Activated T-helper 17 cell treated with anti-CD3 and anti-CD28 coated beads, Interleukin-2, amount 50 U/mL, for 72 hours (primary cell): Measurements from ENCODE around the gene HDAC3. TPM values are rescaled to one million over a fixed set of nuclear protein-coding genes. Genes with fewer than 3 reads are reported as not detected.

Experiments
- ATAC-seq: fragments of 150-1000 bp; cut with Tn5 transposase; replicated peaks from 2 replicates; pipeline ENCODE4 v1.10.0; 2021; ENCODE audit warnings: mild to moderate bottlenecking, moderate library complexity
- H3K27ac Mint-ChIP-seq: one replicate; pipeline ENCODE4 v1.8.0; 2022; ENCODE audit warnings: mixed read lengths
- H3K27me3 Mint-ChIP-seq: one replicate; pipeline ENCODE4 v1.8.0; 2022; ENCODE audit warnings: mixed read lengths
- H3K36me3 Mint-ChIP-seq: one replicate; pipeline ENCODE4 v1.8.0; 2022; ENCODE audit warnings: low read depth, mild to moderate bottlenecking, mixed read lengths
- H3K4me1 Mint-ChIP-seq: one replicate; pipeline ENCODE4 v1.8.0; 2022; ENCODE audit warnings: mixed read lengths
- H3K4me3 Mint-ChIP-seq: one replicate; pipeline ENCODE4 v1.8.0; 2022; ENCODE audit warnings: mild to moderate bottlenecking, mixed read lengths
- H3K9me3 Mint-ChIP-seq: one replicate; pipeline ENCODE4 v1.8.0; 2022; ENCODE audit warnings: mixed read lengths
- total RNA-seq, 2 donors: library from RNA; stranded (reverse); gene quantifications; one replicate each; pipeline ENCODE4 v1.2.3, GENCODE V29; 2022

Gene HDAC3
- total RNA-seq, 2 donors from 2014 or later = 123 to 174 TPM

DNA sequence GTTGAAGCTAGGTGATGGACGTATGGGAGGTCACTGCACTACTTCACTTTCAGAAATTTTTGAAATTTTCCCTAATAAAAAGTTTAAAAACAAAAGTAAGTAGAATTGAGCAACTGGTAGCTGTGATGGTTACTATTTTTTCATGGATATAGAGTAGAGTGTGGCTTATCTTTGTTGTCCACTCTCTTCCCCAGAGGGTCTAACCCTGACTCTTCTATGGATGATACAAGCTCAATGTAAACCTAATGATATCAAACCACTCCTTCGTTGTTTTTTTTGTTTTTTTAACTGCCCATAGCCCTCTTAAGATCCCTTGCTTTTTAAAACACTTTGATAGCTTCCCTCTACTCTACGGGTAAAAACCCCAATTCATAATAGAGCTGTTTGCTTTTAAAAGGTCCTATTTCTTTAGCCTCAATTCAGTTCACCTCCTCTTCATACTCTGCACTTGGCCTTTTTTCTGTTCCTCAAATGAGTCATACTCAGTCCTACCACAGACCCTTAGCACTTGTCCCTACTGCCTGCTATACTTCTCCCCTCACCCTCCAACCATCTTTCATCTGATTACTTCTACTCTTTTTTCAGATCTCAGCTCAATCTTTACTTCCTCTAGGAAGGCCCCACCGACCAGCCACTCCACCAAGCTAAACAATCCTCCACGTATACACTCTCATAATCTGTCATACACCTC is 2.6 kb downstream of the HDAC3 start:
- peak overlapping the region; percentile 92 for H3K4me3 Mint-ChIP-seq
- peak; percentile 39 for ATAC-seq
- peaks cover 40% of the 10 kb centered on the region for H3K4me1 Mint-ChIP-seq
- H3K27ac Mint-ChIP-seq = peak overlapping the region; percentile 47
- H3K36me3 Mint-ChIP-seq = peaks cover 81% of the 10 kb centered on the region
- H3K9me3 Mint-ChIP-seq = no peaks in the 10 kb centered on the region
- H3K27me3 Mint-ChIP-seq = no peaks in the 10 kb centered on the region

GRCh38 chr5:141632650-141633049 is 4.0 kb downstream of the HDAC3 start:
- H3K36me3 Mint-ChIP-seq = peaks cover 86% of the 10 kb centered on the region
- H3K4me3 Mint-ChIP-seq = no peak overlapping the region
- no peaks in the 10 kb centered on the region for H3K27me3 Mint-ChIP-seq
- no peaks in the 10 kb centered on the region for H3K9me3 Mint-ChIP-seq
- ATAC-seq = no peak
- peaks cover 39% of the 10 kb centered on the region for H3K4me1 Mint-ChIP-seq
- H3K27ac Mint-ChIP-seq = no peak overlapping the region

DNA sequence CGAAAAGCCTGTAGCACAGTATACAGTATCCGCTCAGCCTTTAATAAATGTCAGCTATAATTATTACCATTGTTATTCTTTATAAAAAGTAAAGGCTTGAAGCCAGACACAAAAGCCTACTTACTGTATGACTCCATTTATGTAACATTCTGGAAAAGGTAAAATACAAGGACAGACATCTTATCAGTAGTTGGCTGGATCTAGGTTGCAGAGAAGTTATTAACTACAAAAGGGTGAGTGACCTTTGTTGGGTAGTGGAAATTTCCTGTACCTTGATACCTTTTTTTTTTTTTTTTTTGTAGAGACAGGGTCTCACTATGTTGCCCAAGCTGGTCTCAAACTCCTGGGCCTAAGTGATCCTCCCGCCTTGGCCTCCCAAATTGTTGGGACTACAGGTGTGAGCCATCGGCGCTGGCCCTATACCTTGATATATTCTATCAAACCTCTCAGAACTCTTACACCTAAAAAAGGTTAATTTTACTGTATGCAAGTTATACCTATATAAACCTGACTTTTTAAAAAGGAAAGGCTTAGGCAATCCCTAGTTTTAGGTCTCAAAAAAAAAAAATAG is 6.0 kb downstream of the HDAC3 start:
- no peaks in the 10 kb centered on the region for H3K27me3 Mint-ChIP-seq
- H3K36me3 Mint-ChIP-seq = peaks cover 99% of the 10 kb centered on the region
- H3K4me1 Mint-ChIP-seq = peaks cover 35% of the 10 kb centered on the region
- no peak overlapping the region for H3K27ac Mint-ChIP-seq
- no peak overlapping the region for H3K4me3 Mint-ChIP-seq
- no peaks in the 10 kb centered on the region for H3K9me3 Mint-ChIP-seq
- ATAC-seq = no peak

DNA sequence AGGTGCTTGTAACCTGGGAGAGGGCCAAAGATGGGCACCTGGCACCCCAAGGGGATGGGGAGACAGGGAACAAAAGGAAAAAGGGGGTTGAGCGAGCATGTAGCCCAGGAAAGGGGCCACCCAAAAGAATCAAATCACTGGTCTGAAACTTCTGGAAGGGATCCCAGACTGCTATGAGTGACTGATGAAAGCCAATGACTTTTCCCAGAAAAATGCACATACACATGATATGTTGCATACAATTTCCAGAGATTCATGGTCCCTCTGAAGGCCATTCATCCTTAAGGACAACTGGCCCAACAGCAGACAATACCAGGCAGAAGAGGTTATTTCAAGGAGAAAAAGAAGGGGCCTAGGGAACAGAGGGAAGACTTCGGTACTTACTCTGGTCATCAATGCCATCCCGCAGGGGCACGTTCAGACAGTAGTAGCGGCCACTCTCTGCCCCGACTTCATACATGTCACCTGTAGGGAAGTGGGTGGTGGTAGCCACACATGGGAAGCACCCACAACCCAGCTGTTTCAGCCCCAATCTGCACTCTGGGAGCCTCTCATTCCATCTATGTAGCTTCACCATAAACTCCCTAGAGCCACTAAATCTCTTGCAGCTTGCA is 8.4 kb downstream of the HDAC3 start:
- no peaks in the 10 kb centered on the region for H3K9me3 Mint-ChIP-seq
- H3K27me3 Mint-ChIP-seq = no peaks in the 10 kb centered on the region

GRCh38 chr5:141623611-141624010 is 13.0 kb downstream of the HDAC3 start:
- peaks cover 96% of the 10 kb centered on the region for H3K36me3 Mint-ChIP-seq
- peak overlapping the region; percentile 85 for H3K27ac Mint-ChIP-seq
- peaks cover 13% of the 10 kb centered on the region for H3K4me1 Mint-ChIP-seq
- H3K4me3 Mint-ChIP-seq = peak overlapping the region; percentile 59
- H3K27me3 Mint-ChIP-seq = no peaks in the 10 kb centered on the region
- no peak for ATAC-seq
- no peaks in the 10 kb centered on the region for H3K9me3 Mint-ChIP-seq

More for the DNA sequence above, 8.4 kb downstream of the HDAC3 start:
- ATAC-seq = no peak
- H3K4me1 Mint-ChIP-seq = peaks cover 21% of the 10 kb centered on the region
- peaks cover 99% of the 10 kb centered on the region for H3K36me3 Mint-ChIP-seq
- no peak overlapping the region for H3K4me3 Mint-ChIP-seq
- peak overlapping the region; percentile 37 for H3K27ac Mint-ChIP-seq

- H3K4me1 Mint-ChIP-seq = peaks cover 12% of the 10 kb centered on the region
- peak; percentile 37 for ATAC-seq
- H3K9me3 Mint-ChIP-seq = no peaks in the 10 kb centered on the region
- no peaks in the 10 kb centered on the region for H3K27me3 Mint-ChIP-seq
- H3K36me3 Mint-ChIP-seq = peaks cover 96% of the 10 kb centered on the region
- H3K27ac Mint-ChIP-seq = peak overlapping the region; percentile 85
- peak overlapping the region; percentile 59 for H3K4me3 Mint-ChIP-seq
These were observed 13.5 kb downstream of the HDAC3 start for GRCh38 chr5:141623186-141623585.

DNA sequence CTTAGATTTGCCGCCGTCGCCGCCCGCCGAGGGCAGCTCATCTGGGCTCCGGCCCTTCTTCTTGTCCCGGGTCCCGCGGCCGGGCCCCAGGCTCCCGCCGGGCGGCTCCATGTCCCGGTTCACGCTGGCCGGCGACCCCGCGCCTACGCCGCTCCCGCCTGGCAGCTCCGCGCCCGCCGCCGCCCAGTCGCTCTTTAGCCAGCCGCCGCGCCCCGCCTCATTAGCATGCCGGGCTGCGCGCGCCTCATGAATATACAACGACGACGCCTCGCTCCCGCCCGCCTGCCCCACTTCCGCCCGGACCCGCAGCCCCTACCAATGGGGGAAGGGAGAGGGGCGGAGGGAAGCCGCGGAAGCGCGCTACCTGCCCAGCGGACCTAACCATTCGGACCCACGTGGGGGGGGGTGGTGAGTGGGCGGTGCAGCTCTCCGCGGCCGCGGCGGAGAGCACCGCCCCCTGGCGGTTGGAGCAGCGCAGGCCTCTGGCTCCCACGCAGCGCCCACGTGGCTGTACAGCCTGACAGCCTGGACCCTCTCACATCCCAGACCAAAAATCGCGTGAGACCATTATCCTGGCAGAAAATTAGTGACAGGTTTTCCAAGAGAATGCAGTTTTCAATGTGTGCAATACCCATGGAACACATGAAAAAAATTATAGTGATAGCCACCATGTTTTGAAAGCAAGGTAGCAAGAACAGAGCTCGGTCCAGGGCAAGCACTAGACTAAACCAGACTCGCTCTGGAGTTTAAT is 17.7 kb downstream of the HDAC3 start, which contains the start of gene DIAPH1:
TSS of gene DIAPH1 (minus strand) at position 197 of the 751 bp plus-strand sequence. CDS start at position 111, 86 bp downstream.
- Mint-ChIP-seq H3K4me3 (peak within 1 kb of the TSS; percentile 98), H3K4me1 (peaks cover 22% of the 10 kb centered on the region), H3K27me3 (no peaks in the 10 kb centered on the region), H3K36me3 (peaks cover 95% of the 10 kb centered on the region), H3K9me3 (no peaks in the 10 kb centered on the region), H3K27ac (peak within 1 kb of the TSS; percentile 96)
- peak; percentile 90 for ATAC-seq

GRCh38 chr5:141618030-141618803 is 18.4 kb downstream of the HDAC3 start:
- peak overlapping the region; percentile 98 for H3K4me3 Mint-ChIP-seq
- peak; percentile 48 for ATAC-seq
- H3K27ac Mint-ChIP-seq = peak overlapping the region; percentile 96
- no peaks in the 10 kb centered on the region for H3K27me3 Mint-ChIP-seq
- H3K36me3 Mint-ChIP-seq = peaks cover 91% of the 10 kb centered on the region
- peaks cover 21% of the 10 kb centered on the region for H3K4me1 Mint-ChIP-seq
- no peaks in the 10 kb centered on the region for H3K9me3 Mint-ChIP-seq

DNA sequence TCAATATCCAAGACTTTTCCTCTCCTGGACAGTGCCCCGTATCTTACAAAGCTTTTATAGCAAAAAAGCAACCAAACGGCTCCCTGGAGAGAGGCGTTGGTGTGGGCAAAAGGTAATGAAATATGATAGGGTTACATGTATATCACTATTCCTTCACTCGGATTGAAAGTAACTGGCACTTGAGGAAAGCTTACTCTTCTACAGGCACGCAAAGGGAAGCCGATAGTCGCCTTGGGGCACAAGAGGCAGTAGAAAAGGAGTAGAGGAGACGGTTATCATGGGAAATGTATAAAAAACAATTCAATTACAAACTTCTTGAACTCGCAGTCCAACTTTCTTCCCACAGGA is 19.0 kb downstream of the HDAC3 start:
- no peaks in the 10 kb centered on the region for H3K27me3 Mint-ChIP-seq
- peak overlapping the region; percentile 96 for H3K27ac Mint-ChIP-seq
- peak overlapping the region; percentile 98 for H3K4me3 Mint-ChIP-seq
- H3K4me1 Mint-ChIP-seq = peaks cover 21% of the 10 kb centered on the region
- peaks cover 91% of the 10 kb centered on the region for H3K36me3 Mint-ChIP-seq
- no peak for ATAC-seq
- no peaks in the 10 kb centered on the region for H3K9me3 Mint-ChIP-seq

DNA sequence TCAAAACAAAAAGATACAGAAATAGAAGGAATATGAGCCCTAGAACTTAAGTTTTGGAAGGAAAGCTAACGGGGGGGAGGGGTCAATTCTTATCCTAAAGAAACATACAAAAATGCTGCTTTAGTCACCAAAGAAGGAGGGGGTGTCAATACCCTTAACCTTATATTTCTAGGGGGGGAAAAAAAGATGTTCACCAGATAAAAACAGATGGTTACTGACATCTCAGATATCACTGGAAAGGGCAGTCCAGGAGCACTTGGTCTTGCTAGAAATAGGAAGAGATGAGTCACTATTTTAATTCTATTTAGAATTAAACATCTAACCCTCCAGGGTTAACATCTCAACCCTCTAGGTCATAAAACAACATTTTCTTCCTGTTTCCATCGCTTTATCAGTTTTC is 19.5 kb downstream of the HDAC3 start:
- Mint-ChIP-seq H3K9me3 (no peaks in the 10 kb centered on the region), H3K27ac (peak overlapping the region; percentile 96), H3K36me3 (peaks cover 91% of the 10 kb centered on the region), H3K4me1 (peaks cover 21% of the 10 kb centered on the region), H3K4me3 (peak overlapping the region; percentile 98), H3K27me3 (no peaks in the 10 kb centered on the region)
- no peak for ATAC-seq

DNA sequence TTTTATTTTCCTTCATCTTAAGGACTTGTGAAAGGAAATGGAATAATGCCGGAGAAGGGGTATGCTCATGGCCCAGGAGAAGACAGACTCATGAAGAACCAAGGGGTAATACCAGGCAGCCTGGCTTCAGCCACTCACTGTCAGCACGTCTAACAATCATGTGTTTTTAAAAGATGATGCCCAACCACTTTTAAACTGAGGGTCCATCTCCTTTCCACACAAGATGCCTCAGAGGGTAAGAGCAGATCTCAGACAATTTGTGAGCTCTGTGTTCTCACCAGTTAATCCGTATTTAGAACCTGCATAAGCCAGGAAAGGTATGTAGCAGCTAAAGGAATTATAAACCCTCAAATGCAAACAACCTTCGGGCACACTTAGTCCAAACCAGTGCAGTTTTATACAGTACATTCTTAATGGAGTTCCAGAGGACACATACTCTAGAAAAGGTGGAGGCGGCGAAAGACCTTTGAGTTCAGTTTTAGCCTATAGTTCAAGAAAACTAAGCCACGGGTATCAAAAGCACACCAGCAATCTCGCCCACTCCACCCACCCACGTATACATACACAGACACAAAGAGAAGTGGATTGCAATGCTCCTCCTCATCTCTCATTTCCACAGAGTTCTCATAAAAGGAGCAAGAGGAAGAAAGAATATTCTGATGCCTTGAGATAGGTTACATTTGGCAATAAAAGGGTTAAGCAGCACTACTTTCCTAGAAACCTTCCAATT is 20.5 kb downstream of the HDAC3 start:
- peak overlapping the region; percentile 98 for H3K4me3 Mint-ChIP-seq
- peak overlapping the region; percentile 96 for H3K27ac Mint-ChIP-seq
- peaks cover 27% of the 10 kb centered on the region for H3K4me1 Mint-ChIP-seq
- no peak for ATAC-seq
- H3K36me3 Mint-ChIP-seq = peaks cover 91% of the 10 kb centered on the region
- H3K9me3 Mint-ChIP-seq = no peaks in the 10 kb centered on the region
- H3K27me3 Mint-ChIP-seq = no peaks in the 10 kb centered on the region

DNA sequence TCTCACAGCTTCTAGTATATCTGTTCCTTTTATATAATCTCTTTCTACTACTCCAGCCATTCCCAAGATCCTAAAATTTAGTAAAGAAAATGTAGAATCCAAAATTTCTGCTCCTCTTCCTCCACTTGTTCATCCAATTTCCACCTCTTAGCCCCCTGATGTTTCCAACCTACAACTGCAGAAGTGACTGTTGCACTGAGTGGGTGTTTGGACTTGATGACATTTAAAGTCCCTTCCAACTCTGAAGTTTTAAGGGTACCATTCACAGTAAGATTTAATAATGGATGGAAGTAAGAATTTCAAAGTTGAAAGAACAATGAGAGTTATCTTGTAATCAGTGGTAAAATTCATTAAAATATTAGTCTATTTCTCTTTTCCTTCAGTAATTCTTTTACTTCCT is 23.3 kb downstream of the HDAC3 start:
- Mint-ChIP-seq H3K4me3 (peak overlapping the region; percentile 98), H3K36me3 (peaks cover 84% of the 10 kb centered on the region), H3K9me3 (no peaks in the 10 kb centered on the region), H3K27me3 (no peaks in the 10 kb centered on the region), H3K27ac (peak overlapping the region; percentile 14), H3K4me1 (peaks cover 41% of the 10 kb centered on the region)
- no peak for ATAC-seq

GRCh38 chr5:141611289-141611688 is 25.4 kb downstream of the HDAC3 start:
- no peak for ATAC-seq
- Mint-ChIP-seq H3K9me3 (no peaks in the 10 kb centered on the region), H3K27me3 (no peaks in the 10 kb centered on the region), H3K27ac (peak overlapping the region; percentile 39), H3K4me3 (peak overlapping the region; percentile 98), H3K4me1 (peaks cover 44% of the 10 kb centered on the region), H3K36me3 (peaks cover 75% of the 10 kb centered on the region)
